HepG2 (cell line): ENCODE measurements around the gene DOCK4. TPM values are rescaled to one million over a fixed set of nuclear protein-coding genes. Genes with fewer than 3 reads are reported as not detected.

Experiments
- CC2D1A ChIP-seq: sonication (generic); formaldehyde crosslinking; IDR thresholded peaks from 2 replicates; pipeline ENCODE4 v1.8.1; 2023; ENCODE audit warnings: mild to moderate bottlenecking, missing genetic modification reagents
- E2F5 ChIP-seq: sonication (generic); formaldehyde crosslinking; conservative IDR thresholded peaks from 2 replicates; pipeline ENCODE4 v1.4.0; 2020; ENCODE audit warnings: missing genetic modification reagents
- EHMT2 ChIP-seq: fragments of 200-600 bp; sonication (generic); IDR thresholded peaks from 2 replicates; pipeline ENCODE4 v1.7.0; 2017; ENCODE audit warnings: antibody characterized with exemption, low read depth, low read length, borderline replicate concordance
- ELK4 ChIP-seq: sonication (generic); formaldehyde crosslinking; IDR thresholded peaks from 2 replicates; pipeline ENCODE4 v1.9.0; 2021; ENCODE audit warnings: missing genetic modification reagents, borderline replicate concordance
- GFI1 ChIP-seq: sonication (generic); formaldehyde crosslinking; IDR thresholded peaks from 2 replicates; pipeline ENCODE4 v1.5.0; 2020; ENCODE audit warnings: missing genetic modification reagents, mild to moderate bottlenecking, borderline replicate concordance
- HOXA7 ChIP-seq: sonication (generic); formaldehyde crosslinking; IDR thresholded peaks from 2 replicates; pipeline ENCODE4 v1.8.1; 2022; ENCODE audit warnings: mild to moderate bottlenecking, missing genetic modification reagents, moderate library complexity
- KAT8 ChIP-seq: IDR thresholded peaks from 2 replicates; pipeline ENCODE4 v1.6.1; 2016; ENCODE audit warnings: missing genetic modification reagents, missing compliant biosample characterization
- MAFK ChIP-seq, 2 experiments: IDR thresholded peaks in 1 of 2; conservative IDR thresholded peaks in 1 of 2; 2 replicates each; pipeline ENCODE4 v1.6.1; 2011; ENCODE audit warnings: improper control_type of control experiment in 2 of 2, low read length in 2 of 2
- PCBP1 ChIP-seq: fragments of 200-400 bp; formaldehyde crosslinking; IDR thresholded peaks from 2 replicates; pipeline ENCODE4 v1.6.1; 2017; ENCODE audit warnings: mild to moderate bottlenecking, low read depth, low read length, borderline replicate concordance
- PLRG1 ChIP-seq: fragments of 450-650 bp; conservative IDR thresholded peaks from 2 replicates; pipeline ENCODE4 v1.6.1; 2016
- SAP130 ChIP-seq: IDR thresholded peaks from 2 replicates; pipeline ENCODE4 v1.6.1; 2016; ENCODE audit warnings: low read depth
- TFE3 ChIP-seq: IDR thresholded peaks from 2 replicates; pipeline ENCODE4 v1.6.1; 2016
- UBTF ChIP-seq: sonication (generic); formaldehyde crosslinking; IDR thresholded peaks from 2 replicates; pipeline ENCODE4 v1.4.0; 2020; ENCODE audit warnings: mild to moderate bottlenecking, missing genetic modification reagents
- ZBTB38 ChIP-seq: sonication (generic); formaldehyde crosslinking; IDR thresholded peaks from 2 replicates; pipeline ENCODE4 v1.5.1; 2020; ENCODE audit warnings: mild to moderate bottlenecking, missing genetic modification reagents
- ZEB1 ChIP-seq: IDR thresholded peaks from 2 replicates; pipeline ENCODE4 v1.6.1; 2012; ENCODE audit warnings: mild to moderate bottlenecking, low read depth, inconsistent platforms; ENCODE audit not compliant: insufficient replicate concordance
- ZNF143 ChIP-seq: sonication (generic); formaldehyde crosslinking; IDR thresholded peaks from 2 replicates; pipeline ENCODE4 v1.4.0; 2020; ENCODE audit warnings: missing genetic modification reagents
- ZNF382 ChIP-seq: sonication (generic); formaldehyde crosslinking; IDR thresholded peaks from 2 replicates; pipeline ENCODE4 v1.5.0; 2020; ENCODE audit warnings: missing genetic modification reagents, mild to moderate bottlenecking, borderline replicate concordance
- ZNF414 ChIP-seq: sonication (generic); formaldehyde crosslinking; IDR thresholded peaks from 2 replicates; pipeline ENCODE4 v1.5.0; 2020; ENCODE audit warnings: missing genetic modification reagents
- ZNF530 ChIP-seq: sonication (generic); formaldehyde crosslinking; IDR thresholded peaks from 2 replicates; pipeline ENCODE4 v1.5.0; 2020; ENCODE audit warnings: low read depth, mild to moderate bottlenecking, missing genetic modification reagents
- ZNF549 ChIP-seq: sonication (generic); formaldehyde crosslinking; IDR thresholded peaks from 2 replicates; pipeline ENCODE4 v1.5.0; 2020; ENCODE audit warnings: missing genetic modification reagents
- ZNF619 ChIP-seq: sonication (generic); formaldehyde crosslinking; IDR thresholded peaks from 2 replicates; pipeline ENCODE4 v1.4.0; 2020; ENCODE audit warnings: mild to moderate bottlenecking, missing genetic modification reagents
- ZNF776 ChIP-seq: sonication (generic); formaldehyde crosslinking; IDR thresholded peaks from 2 replicates; pipeline ENCODE4 v1.4.0; 2020; ENCODE audit warnings: mild to moderate bottlenecking, missing genetic modification reagents
- polyA plus RNA-seq, 8 experiments: library from polyadenylated mRNA; depleted of rRNA in 3 of 8; stranded (reverse) in 7 of 8; unstranded in 1 of 8; fragments of >200 nt; fragmentation: Illumina TruSeq in 4 of 8; extraction: Trizol in 4 of 8; gene quantifications; 2 replicates each; pipeline versions ENCODE4 v1.2.1 to v1.2.3, GENCODE V29; 2011 to 2016; ENCODE audit warnings: low read depth in 4 of 8, missing spikeins in 1 of 8, mixed read lengths in 1 of 8; ENCODE audit not compliant: insufficient read depth in 1 of 8
- total RNA-seq, 5 experiments: library from RNA; depleted of rRNA; stranded (reverse); fragments of >200 nt; fragmentation: Illumina TruSeq; extraction: Trizol; gene quantifications; 2 replicates each; pipeline ENCODE4 v1.2.3, GENCODE V29; 2016; ENCODE audit warnings: low read depth in 1 of 5

The DOCK4 gene
- total and polyA plus RNA-seq, 2 of the 13 experiments (the other 11 are each of a cell fraction or from before 2014, with no cell fraction given): 13.5 to 17.4 TPM

GRCh38 chr7:111931016-111931517 lies 275.1 kb downstream of the DOCK4 start (continued):
- 0 out of 2 replicates have a peak, but pooled peaks have one; percentile 28 for TF ChIP-seq TFE3 (CRISPR knock-in tag)
- TF ChIP-seq ZNF143 (CRISPR knock-in tag): no peak
- no peak for TF ChIP-seq ZNF549 (CRISPR knock-in tag)
- no peak for TF ChIP-seq ZNF414 (CRISPR knock-in tag)
- TF ChIP-seq UBTF: 0 out of 2 replicates have a peak, but pooled peaks have one; percentile 37
- TF ChIP-seq EHMT2: peak; percentile 45; the same call in 1 of the 2 replicates
- peak; percentile 30 for TF ChIP-seq ZEB1
- no peak for TF ChIP-seq ZNF619 (CRISPR knock-in tag)
- peak; percentile 55 for TF ChIP-seq SAP130 (CRISPR knock-in tag)
- TF ChIP-seq PCBP1: no peak
- TF ChIP-seq GFI1: peak; percentile 46; the same call in 1 of the 2 replicates
- TF ChIP-seq ELK4 (CRISPR knock-in tag): no peak
- no peak for TF ChIP-seq ZNF776 (CRISPR knock-in tag)
- TF ChIP-seq CC2D1A: no peak
- TF ChIP-seq PLRG1: no peak
- TF ChIP-seq E2F5 (CRISPR knock-in tag): no peak
- TF ChIP-seq MAFK (conservative IDR thresholded peaks at IDR 0.05 in 1 of 2, IDR thresholded peaks at IDR 0.05 in 1 of 2; ENCODE audit: low read length in 2 of 2): peak in 1 of 2 experiments; percentile 32; a peak in 2 of 4 replicates
- TF ChIP-seq HOXA7 (CRISPR knock-in tag): no peak
- TF ChIP-seq ZNF530: no peak
- TF ChIP-seq ZNF382: no peak
- 0 out of 2 replicates have a peak, but pooled peaks have one; percentile 22 for TF ChIP-seq ZBTB38
- TF ChIP-seq KAT8 (CRISPR knock-in tag): peak; percentile 53; the same call in 1 of the 2 replicates
